GM18502 (cell line): ENCODE data around the gene RCC2.

ENCODE experiments used
- ATAC-seq: cut with Tn5 transposase; IDR thresholded peaks from one replicate; pipeline ENCODE4 v1.9.1; 2021; ENCODE audit warnings: mild to moderate bottlenecking; ENCODE audit not compliant: unreplicated experiment, poor library complexity

RCC2 gene

DNA sequence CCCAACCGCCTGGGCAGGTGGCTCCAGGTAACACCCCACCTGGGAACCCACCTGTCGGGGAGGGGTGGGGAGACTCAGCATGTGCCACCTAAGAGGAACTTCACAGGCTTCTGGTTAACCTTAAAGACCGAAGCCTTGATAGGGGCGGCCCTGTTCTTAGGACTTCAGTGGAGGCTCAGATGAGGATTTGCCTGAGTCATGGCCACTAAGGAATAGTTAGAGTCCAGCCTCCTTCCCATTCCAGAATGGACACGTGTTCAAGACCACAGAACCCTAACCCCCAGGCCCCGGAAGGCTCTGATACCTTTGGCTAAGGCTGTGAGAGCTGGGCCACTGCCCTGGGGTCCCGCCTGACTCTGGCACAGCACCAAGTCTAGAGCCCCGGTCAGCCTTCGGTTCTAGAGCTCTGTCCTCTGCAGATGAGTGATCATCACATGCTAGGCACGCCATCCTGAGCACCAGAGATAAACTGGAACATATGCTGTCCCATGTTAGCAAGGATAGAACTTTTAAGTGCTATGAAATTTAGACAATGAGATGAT lies 47.2 kb downstream of the RCC2 start:
- ATAC-seq: no peak

DNA sequence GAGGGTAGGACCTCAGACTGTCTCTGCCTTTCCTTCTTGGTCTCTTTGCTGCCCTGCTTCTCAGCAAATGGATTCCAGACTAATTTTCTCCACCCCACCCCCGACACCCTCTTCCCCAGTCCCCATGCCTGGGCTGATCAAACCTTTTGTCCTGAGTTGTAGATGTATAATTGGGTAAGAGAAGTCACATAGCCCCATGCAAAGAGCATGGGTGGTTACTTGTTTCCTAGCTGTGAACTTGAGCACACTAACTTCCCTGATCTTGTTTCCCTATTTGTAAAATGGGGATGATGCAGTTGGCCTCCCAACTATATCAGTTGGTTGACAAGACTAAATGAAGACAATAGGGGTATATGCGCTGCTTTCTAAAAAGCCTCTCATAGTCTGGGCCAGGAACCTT lies 58.3 kb downstream of the RCC2 start:
- ATAC-seq: no peak

GRCh38 chr1:17377325-17377953 lies 62.0 kb downstream of the RCC2 start:
- no peak for ATAC-seq

- ATAC-seq: no peak
Observed at GRCh38 chr1:17375651-17376050, 63.8 kb downstream of the RCC2 start.

DNA sequence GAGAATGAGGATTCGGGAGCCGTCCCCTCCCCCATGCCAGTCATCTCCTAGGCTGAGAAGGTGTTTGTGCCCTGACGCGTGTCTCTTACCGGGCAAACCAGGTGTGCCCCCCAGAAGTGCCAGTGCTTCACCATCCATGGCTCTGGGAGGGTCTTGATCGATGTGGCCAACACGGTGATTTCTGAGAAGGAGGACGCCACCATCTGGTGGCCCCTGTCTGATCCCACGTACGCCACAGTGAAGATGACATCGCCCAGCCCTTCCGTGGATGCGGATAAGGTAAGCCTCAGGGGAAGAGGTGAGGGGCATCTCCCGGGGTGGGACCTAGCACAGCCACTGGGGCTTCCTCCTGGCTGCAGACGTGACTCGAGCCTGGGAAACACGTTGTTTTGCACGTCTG lies 66.5 kb downstream of the RCC2 start:
- ATAC-seq: no peak

GRCh38 chr1:17371896-17372295 lies 67.6 kb downstream of the RCC2 start, which contains the start of gene PADI6:
Gene PADI6, plus strand, starts transcription at chr1:17372196. Its CDS starts 50 bp downstream, at chr1:17372246.
- ATAC-seq: no peak

DNA sequence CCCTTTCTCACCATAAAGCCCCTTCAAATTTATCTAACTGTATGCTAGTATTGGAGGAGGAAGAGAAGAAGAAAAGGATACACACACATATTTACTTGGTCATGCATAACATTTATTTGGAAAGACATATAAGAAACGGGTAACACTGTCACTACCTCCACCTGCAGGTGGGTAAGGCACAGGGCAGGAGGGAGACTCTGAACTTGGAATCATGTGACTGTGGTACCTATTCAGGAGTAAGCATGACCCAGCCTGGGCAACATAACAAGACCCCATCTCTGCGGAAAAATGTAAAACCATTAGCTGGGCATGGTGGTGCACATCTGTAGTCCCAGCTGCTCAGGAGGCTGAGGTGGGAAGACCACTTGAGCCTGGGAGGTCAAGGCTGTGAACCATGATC lies 68.9 kb downstream of the RCC2 start:
- ATAC-seq: no peak

DNA sequence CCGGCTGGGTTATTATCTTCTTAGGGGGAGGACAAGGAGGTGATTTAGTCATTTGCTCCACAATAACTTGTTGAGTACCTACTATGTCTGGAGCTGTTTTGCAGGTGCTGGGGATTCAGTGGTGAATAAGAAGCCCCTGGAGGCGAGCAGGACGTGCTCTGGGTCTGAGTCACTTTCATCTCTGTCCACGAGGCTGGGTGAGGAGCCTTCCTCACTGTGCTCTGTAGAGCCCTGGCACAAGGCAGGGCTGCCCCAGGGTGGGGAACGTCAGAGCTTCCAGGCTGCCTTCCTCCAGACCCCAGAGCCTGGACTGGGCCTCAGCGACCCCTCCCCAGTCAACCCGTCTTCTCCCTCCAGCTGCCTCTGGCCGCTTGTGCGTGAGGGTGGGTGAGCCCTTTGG lies 70.0 kb downstream of the RCC2 start:
- no peak for ATAC-seq

- ATAC-seq: no peak
Observed at GRCh38 chr1:17365293-17365692, 74.2 kb downstream of the RCC2 start.

DNA sequence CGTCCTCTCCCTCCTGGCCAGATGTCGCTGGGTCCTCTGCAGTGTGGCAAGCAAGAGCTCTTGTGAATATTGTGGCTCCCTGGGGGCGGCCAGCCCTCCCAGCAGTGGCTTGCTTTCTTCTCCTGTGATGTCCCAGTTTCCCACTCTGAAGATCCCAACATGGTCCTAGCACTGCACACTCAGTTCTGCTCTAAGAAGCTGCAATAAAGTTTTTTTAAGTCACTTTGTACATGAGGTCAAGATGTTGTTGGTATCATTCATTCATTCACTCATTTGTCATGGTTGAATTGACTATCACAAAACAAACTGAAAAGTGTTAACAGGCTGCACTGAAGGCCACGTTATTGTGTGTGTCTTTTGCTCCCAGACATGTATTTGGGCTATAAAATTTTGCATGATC lies 75.7 kb downstream of the RCC2 start:
- no peak for ATAC-seq

DNA sequence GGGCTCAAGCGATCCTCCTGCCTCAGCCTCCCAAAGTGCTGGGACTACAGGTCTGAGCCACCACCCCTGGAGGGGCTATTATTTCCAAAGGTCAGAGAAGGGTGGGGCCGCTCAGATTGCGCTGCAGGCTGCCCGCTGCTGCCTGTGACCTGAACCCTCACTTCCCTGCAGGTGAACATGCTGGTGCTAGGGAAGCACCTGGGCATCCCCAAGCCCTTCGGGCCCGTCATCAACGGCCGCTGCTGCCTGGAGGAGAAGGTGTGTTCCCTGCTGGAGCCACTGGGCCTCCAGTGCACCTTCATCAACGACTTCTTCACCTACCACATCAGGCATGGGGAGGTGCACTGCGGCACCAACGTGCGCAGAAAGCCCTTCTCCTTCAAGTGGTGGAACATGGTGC lies 76.1 kb downstream of the RCC2 start:
- no peak for ATAC-seq

- no peak for ATAC-seq
Observed at GRCh38 chr1:17361687-17362086, 77.8 kb downstream of the RCC2 start.

GRCh38 chr1:17360272-17360956 lies 79.1 kb downstream of the RCC2 start:
- ATAC-seq: no peak

GRCh38 chr1:17359808-17360207 lies 79.7 kb downstream of the RCC2 start:
- no peak for ATAC-seq

- no peak for ATAC-seq
Observed at GRCh38 chr1:17359031-17359430, 80.4 kb downstream of the RCC2 start.

GRCh38 chr1:17358557-17358956 lies 80.9 kb downstream of the RCC2 start:
- no peak for ATAC-seq
